ENCODE measurements around the gene ITGA11. TPM values are rescaled to one million over a fixed set of nuclear protein-coding genes. Genes with fewer than 3 reads are reported as not detected.

Gene ITGA11
- total and polyA plus RNA-seq, 2 of the 13 experiments (the other 11 are each of a cell fraction or from before 2014, with no cell fraction given) = not detected

DNA sequence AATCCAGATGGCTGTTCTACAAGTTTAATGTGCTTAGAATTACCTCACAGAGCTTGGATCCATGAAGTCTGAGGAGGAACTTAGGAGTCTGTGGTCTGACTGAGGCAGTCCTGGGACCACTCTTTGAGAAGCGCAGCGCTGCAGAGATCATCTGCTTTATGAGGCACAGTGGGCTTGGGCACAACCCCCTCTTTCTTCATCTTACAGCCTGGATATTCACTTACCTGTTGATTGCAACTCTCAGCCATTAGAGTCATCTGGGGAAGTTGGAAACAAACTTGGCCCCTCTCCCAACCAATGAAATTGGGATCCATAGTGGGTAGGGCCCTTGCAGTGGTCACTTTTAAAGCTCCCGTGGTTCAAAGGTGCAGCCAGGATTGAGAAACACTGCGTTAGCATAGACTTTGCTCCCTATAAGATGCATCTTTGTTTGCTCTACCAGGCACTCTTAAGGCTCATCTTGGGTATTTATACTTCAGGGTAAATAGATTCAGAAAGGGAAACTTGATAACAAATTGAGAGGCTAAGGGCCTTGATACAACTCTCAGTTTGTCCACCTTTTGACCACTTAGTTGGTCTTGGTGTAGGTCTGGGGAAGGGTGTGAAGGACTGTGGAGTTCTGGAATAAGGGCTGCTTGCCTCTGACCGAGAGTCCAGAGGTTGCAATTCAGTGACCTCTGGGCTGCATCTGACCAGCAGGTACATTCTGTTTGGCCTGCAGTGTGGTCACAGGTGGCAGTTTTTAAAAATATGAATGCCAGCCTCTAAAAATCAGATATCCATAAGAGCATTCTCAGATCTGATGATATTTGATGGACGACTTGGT, 131.6 kb downstream of the ITGA11 start (continued):
- no peak for TF ChIP-seq ZNF280D (CRISPR knock-in tag; IDR thresholded peaks at IDR 0.05)
- no peak for TF ChIP-seq ZNF749 (CRISPR knock-in tag; IDR thresholded peaks at IDR 0.05; ENCODE audit: borderline replicate concordance)
- no peak for TF ChIP-seq FOXP1 (IDR thresholded peaks at IDR 0.05)
- TF ChIP-seq FOXP1 (CRISPR knock-in tag; IDR thresholded peaks at IDR 0.05) = peak; percentile 86
- no peak for TF ChIP-seq ZNF660 (CRISPR knock-in tag; IDR thresholded peaks at IDR 0.05; ENCODE audit: borderline replicate concordance, low read depth)
- no peak for TF ChIP-seq CTCF (CRISPR knock-in tag; IDR thresholded peaks at IDR 0.05)
- no peak for TF ChIP-seq ZNF34 (CRISPR knock-in tag; IDR thresholded peaks at IDR 0.05; ENCODE audit: borderline replicate concordance)
- TF ChIP-seq ZNF850 (CRISPR knock-in tag; conservative IDR thresholded peaks at IDR 0.05) = 0 out of 2 replicates have a peak, but pooled peaks have one; percentile 46
- TF ChIP-seq KLF11 (CRISPR knock-in tag; IDR thresholded peaks at IDR 0.05) = no peak
- TF ChIP-seq ELF3 (CRISPR knock-in tag; IDR thresholded peaks at IDR 0.05) = peak; percentile 29; the same call in 1 of the 2 replicates
- TF ChIP-seq, protein P1, sequence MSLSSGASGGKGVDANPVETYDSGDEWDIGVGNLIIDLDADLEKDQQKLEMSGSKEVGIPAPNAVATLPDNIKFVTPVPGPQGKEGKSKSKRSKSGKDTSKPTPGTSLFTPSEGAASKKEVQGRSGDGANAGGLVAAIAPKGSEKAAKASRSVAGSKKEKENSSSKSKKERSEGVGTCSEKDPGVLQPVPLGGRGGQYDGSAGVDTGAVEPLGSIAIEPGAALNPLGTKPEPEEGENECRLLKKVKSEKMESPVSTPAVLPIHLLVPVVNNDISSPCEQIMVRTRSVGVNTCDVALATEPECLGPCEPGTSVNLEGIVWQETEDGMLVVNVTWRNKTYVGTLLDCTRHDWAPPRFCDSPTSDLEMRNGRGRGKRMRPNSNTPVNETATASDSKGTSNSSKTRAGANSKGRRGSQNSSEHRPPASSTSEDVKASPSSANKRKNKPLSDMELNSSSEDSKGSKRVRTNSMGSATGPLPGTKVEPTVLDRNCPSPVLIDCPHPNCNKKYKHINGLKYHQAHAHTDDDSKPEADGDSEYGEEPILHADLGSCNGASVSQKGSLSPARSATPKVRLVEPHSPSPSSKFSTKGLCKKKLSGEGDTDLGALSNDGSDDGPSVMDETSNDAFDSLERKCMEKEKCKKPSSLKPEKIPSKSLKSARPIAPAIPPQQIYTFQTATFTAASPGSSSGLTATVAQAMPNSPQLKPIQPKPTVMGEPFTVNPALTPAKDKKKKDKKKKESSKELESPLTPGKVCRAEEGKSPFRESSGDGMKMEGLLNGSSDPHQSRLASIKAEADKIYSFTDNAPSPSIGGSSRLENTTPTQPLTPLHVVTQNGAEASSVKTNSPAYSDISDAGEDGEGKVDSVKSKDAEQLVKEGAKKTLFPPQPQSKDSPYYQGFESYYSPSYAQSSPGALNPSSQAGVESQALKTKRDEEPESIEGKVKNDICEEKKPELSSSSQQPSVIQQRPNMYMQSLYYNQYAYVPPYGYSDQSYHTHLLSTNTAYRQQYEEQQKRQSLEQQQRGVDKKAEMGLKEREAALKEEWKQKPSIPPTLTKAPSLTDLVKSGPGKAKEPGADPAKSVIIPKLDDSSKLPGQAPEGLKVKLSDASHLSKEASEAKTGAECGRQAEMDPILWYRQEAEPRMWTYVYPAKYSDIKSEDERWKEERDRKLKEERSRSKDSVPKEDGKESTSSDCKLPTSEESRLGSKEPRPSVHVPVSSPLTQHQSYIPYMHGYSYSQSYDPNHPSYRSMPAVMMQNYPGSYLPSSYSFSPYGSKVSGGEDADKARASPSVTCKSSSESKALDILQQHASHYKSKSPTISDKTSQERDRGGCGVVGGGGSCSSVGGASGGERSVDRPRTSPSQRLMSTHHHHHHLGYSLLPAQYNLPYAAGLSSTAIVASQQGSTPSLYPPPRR (CRISPR knock-in tag; IDR thresholded peaks at IDR 0.05; ENCODE audit: borderline replicate concordance) = peak; percentile 43; the same call in 1 of the 2 replicates
- 0 out of 2 replicates have a peak, but pooled peaks have one; percentile 36 for TF ChIP-seq SMYD3 (CRISPR knock-in tag; IDR thresholded peaks at IDR 0.05)
- no peak for TF ChIP-seq HMGXB3 (CRISPR knock-in tag; IDR thresholded peaks at IDR 0.05; ENCODE audit: borderline replicate concordance)
- TF ChIP-seq ATF7-NPFF (CRISPR knock-in tag; IDR thresholded peaks at IDR 0.05; ENCODE audit: low read depth) = no peak
